Ishikawa (cell line): ENCODE results near the gene CALHM2.

Source experiments
- CEBPB ChIP-seq: IDR thresholded peaks from 2 replicates; pipeline ENCODE4 v1.6.1; 2012
- CREB1 ChIP-seq: IDR thresholded peaks from 2 replicates; pipeline ENCODE4 v1.6.1; 2012; ENCODE audit warnings: low read depth
- EGR1 ChIP-seq: IDR thresholded peaks from 2 replicates; pipeline ENCODE4 v1.6.1; 2012
- EP300 ChIP-seq: IDR thresholded peaks from 2 replicates; pipeline ENCODE4 v1.6.1; 2012; ENCODE audit warnings: borderline replicate concordance
- FOXM1 ChIP-seq: IDR thresholded peaks from 2 replicates; pipeline ENCODE4 v1.6.1; 2012; ENCODE audit warnings: low read depth, borderline replicate concordance
- MAX ChIP-seq: IDR thresholded peaks from 2 replicates; pipeline ENCODE4 v1.6.1; 2012
- NFIC ChIP-seq: IDR thresholded peaks from 2 replicates; pipeline ENCODE4 v1.6.1; 2012
- RAD21 ChIP-seq: IDR thresholded peaks from 2 replicates; pipeline ENCODE4 v1.6.1; 2012; ENCODE audit warnings: low read depth
- REST ChIP-seq: IDR thresholded peaks from 2 replicates; pipeline ENCODE4 v1.6.1; 2012; ENCODE audit warnings: low read depth, mild to moderate bottlenecking
- TAF1 ChIP-seq: IDR thresholded peaks from 2 replicates; pipeline ENCODE4 v1.6.1; 2012; ENCODE audit warnings: low read depth, mild to moderate bottlenecking
- TCF12 ChIP-seq: IDR thresholded peaks from 2 replicates; pipeline ENCODE4 v1.6.1; 2012; ENCODE audit warnings: low read depth
- TEAD4 ChIP-seq: IDR thresholded peaks from 2 replicates; pipeline ENCODE4 v1.6.1; 2012
- USF1 ChIP-seq: IDR thresholded peaks from 2 replicates; pipeline ENCODE4 v1.6.1; 2012
- YY1 ChIP-seq: IDR thresholded peaks from 2 replicates; pipeline ENCODE4 v1.6.1; 2012; ENCODE audit warnings: low read depth
- ZBTB7A ChIP-seq: IDR thresholded peaks from 2 replicates; pipeline ENCODE4 v1.6.1; 2012; ENCODE audit warnings: low read depth

The CALHM2 gene

GRCh38 chr10:103443475-103444185 lies 8.5 kb downstream of the CALHM2 start:
- no peak for TF ChIP-seq YY1
- no peak for TF ChIP-seq FOXM1
- TF ChIP-seq TAF1 = no peak
- no peak for TF ChIP-seq ZBTB7A
- no peak for TF ChIP-seq EP300
- TF ChIP-seq RAD21 = no peak
- TF ChIP-seq TCF12 = no peak
- no peak for TF ChIP-seq EGR1
- TF ChIP-seq CEBPB = no peak
- TF ChIP-seq REST = no peak
- TF ChIP-seq MAX = no peak
- no peak for TF ChIP-seq TEAD4
- no peak for TF ChIP-seq CREB1
- no peak for TF ChIP-seq NFIC
- no peak for TF ChIP-seq USF1

GRCh38 chr10:103442031-103442461 lies 10.1 kb downstream of the CALHM2 start:
- TF ChIP-seq TAF1 (no peak), CEBPB (no peak), CREB1 (no peak), RAD21 (no peak), TCF12 (no peak), NFIC (no peak), ZBTB7A (no peak)

GRCh38 chr10:103441611-103442010 lies 10.6 kb downstream of the CALHM2 start:
- TF ChIP-seq CREB1 = no peak
- no peak for TF ChIP-seq CEBPB
- TF ChIP-seq EP300 = no peak
- no peak for TF ChIP-seq TCF12
- TF ChIP-seq NFIC = no peak
- no peak for TF ChIP-seq ZBTB7A
- no peak for TF ChIP-seq YY1
- TF ChIP-seq FOXM1 = no peak
- no peak for TF ChIP-seq TEAD4
- no peak for TF ChIP-seq MAX
- no peak for TF ChIP-seq RAD21
- TF ChIP-seq EGR1 = no peak
- TF ChIP-seq USF1 = no peak
- TF ChIP-seq REST = no peak
- no peak for TF ChIP-seq TAF1

GRCh38 chr10:103441206-103441605 lies 11.0 kb downstream of the CALHM2 start:
- TF ChIP-seq MAX (no peak), CREB1 (no peak), EP300 (no peak), NFIC (no peak), FOXM1 (no peak), TEAD4 (no peak), TAF1 (no peak), CEBPB (no peak), USF1 (no peak), EGR1 (no peak), YY1 (no peak), TCF12 (no peak), ZBTB7A (no peak)

GRCh38 chr10:103440416-103440815 lies 11.8 kb downstream of the CALHM2 start:
- TF ChIP-seq EGR1 (no peak), TCF12 (no peak), YY1 (no peak), MAX (no peak), CREB1 (no peak), USF1 (no peak), NFIC (no peak), ZBTB7A (no peak), CEBPB (no peak), TAF1 (no peak), RAD21 (no peak), REST (no peak), TEAD4 (no peak), FOXM1 (no peak), EP300 (no peak)
